DOHH2 (cell line): ENCODE data around the gene NIPAL3.
"Not testable (repeated sequence)": the region's sequence is repeated elsewhere in the genome, so short reads cannot be mapped to it uniquely, and the experiment has no call there.

Source experiments
- H3F3A ChIP-seq: fragments of 200-600 bp; sonication (generic), shearing (Covaris generic); 2 replicates; pipeline ENCODE4 v1.6.0; 2016; ENCODE audit warnings: antibody characterized with exemption, mild to moderate bottlenecking; ENCODE audit not compliant: control insufficient read depth, insufficient read depth
- H3K27ac ChIP-seq: fragments of 200-600 bp; sonication (generic); 2 replicates; pipeline ENCODE4 v1.5.1; 2014; ENCODE audit warnings: low read depth, mild to moderate bottlenecking, low read length, moderate library complexity
- H3K27me3 ChIP-seq: fragments of 200-600 bp; sonication (generic); 2 replicates; pipeline ENCODE4 v1.6.1; 2014; ENCODE audit warnings: mild to moderate bottlenecking, low read length, mixed read lengths; ENCODE audit not compliant: control insufficient read depth
- H3K36me3 ChIP-seq: fragments of 200-600 bp; sonication (generic); 2 replicates; pipeline ENCODE4 v1.6.1; 2014; ENCODE audit warnings: mild to moderate bottlenecking, low read length, moderate library complexity, mixed read lengths; ENCODE audit not compliant: control insufficient read depth
- H3K4me1 ChIP-seq: fragments of 200-600 bp; sonication (generic); 2 replicates; pipeline ENCODE4 v1.6.1; 2014; ENCODE audit warnings: mild to moderate bottlenecking, low read length, mixed read lengths; ENCODE audit not compliant: control insufficient read depth
- H3K4me2 ChIP-seq: fragments of 200-600 bp; sonication (generic); 2 replicates; pipeline ENCODE4 v1.6.0; 2014; ENCODE audit warnings: mild to moderate bottlenecking, low read length, moderate library complexity
- H3K4me3 ChIP-seq: fragments of 200-600 bp; sonication (generic); 2 replicates; pipeline ENCODE4 v1.5.1; 2014; ENCODE audit warnings: mild to moderate bottlenecking, low read length, mixed read lengths
- H3K79me2 ChIP-seq: fragments of 200-600 bp; sonication (generic); 2 replicates; pipeline ENCODE4 v1.6.1; 2014; ENCODE audit warnings: mild to moderate bottlenecking, low read length, mixed read lengths; ENCODE audit not compliant: control insufficient read depth
- H3K9me2 ChIP-seq: fragments of 200-600 bp; sonication (generic); replicated peaks from 2 replicates; pipeline ENCODE4 v1.6.1; 2014; ENCODE audit warnings: mild to moderate bottlenecking, low read length, mixed read lengths; ENCODE audit not compliant: control insufficient read depth
- H3K9me3 ChIP-seq: fragments of 200-600 bp; sonication (generic); 2 replicates; pipeline ENCODE4 v1.6.1; 2014; ENCODE audit warnings: antibody characterized with exemption, low read length, mixed read lengths; ENCODE audit not compliant: control insufficient read depth, insufficient read depth
- H4K20me1 ChIP-seq: fragments of 200-600 bp; sonication (generic); 2 replicates; pipeline ENCODE4 v1.6.0; 2014; ENCODE audit warnings: low read depth, mild to moderate bottlenecking, antibody characterized with exemption, low read length, moderate library complexity; ENCODE audit not compliant: control insufficient read depth, insufficient read depth
- CTCF ChIP-seq: fragments of 200-600 bp; sonication (generic); IDR thresholded peaks from one replicate; pipeline ENCODE4 v1.5.1; 2014; ENCODE audit warnings: antibody characterized with exemption, mild to moderate bottlenecking, low read depth, low read length; ENCODE audit not compliant: poor library complexity, severe bottlenecking
- EZH2phosphoT487 ChIP-seq: fragments of 200-600 bp; sonication (generic); IDR thresholded peaks from 2 replicates; pipeline ENCODE4 v1.6.1; 2017; ENCODE audit warnings: borderline replicate concordance, mild to moderate bottlenecking, antibody characterized with exemption, low read length, moderate library complexity, mixed read lengths

Gene NIPAL3

GRCh38 chr1:24490101-24490781 is 74.6 kb downstream of the NIPAL3 start:
- TF ChIP-seq CTCF: no peak
- TF ChIP-seq EZH2phosphoT487: no peak
- no peak overlapping the region for H3K27ac ChIP-seq
- no peaks in the 10 kb centered on the region for H3K27me3 ChIP-seq
- no peaks in the 10 kb centered on the region for H3K9me2 ChIP-seq
- H3K36me3 ChIP-seq: no peaks in the 10 kb centered on the region
- H3K9me3 ChIP-seq: peaks cover 10% of the 10 kb centered on the region; the same call in 1 of the 2 replicates
- peaks cover 21% of the 10 kb centered on the region for H3K4me1 ChIP-seq
- H4K20me1 ChIP-seq: no peaks in the 10 kb centered on the region
- no peak overlapping the region for H3K4me2 ChIP-seq
- H3F3A ChIP-seq: peaks cover 2% of the 10 kb centered on the region; the same call in 1 of the 2 replicates
- H3K79me2 ChIP-seq: no peaks in the 10 kb centered on the region
- no peak overlapping the region for H3K4me3 ChIP-seq

DNA sequence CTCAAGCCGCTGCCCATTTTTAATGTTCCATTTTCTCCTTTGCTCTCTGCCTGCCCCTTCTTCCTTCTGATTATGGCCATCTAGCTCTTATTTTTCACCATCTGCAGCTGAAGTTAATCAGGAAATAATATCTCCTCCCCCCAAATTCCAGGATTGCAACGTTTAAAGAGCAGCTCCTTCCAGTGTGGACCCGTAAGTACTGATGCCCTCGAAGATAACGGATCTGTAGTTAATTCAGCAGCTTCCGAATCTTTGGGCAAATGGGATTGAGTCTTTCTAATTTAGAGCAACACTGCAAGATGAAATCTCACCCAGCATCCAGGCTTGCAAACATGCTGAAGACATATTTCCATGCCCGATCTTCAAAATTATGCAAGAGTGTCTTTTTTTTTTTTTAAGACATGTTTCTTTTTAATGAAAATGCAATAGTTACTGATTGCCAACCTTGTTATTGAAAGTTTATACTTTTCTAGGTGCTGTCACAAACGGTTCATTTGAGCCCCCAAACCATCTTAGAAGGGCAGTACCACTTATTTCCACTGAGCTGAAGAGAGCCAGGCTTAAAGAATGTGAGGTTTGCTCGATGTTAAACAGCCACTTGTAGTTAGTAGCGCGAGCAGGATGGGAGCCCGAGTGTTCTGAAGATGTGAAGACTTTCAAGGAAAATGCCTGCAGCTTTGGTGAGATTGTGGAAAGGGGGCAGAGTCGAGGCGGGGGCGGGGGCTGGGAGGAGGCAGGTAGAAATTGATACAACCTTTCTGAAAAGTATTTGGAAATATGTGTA is 76.2 kb downstream of the NIPAL3 start:
- H3F3A ChIP-seq: peaks cover 2% of the 10 kb centered on the region; the same call in 1 of the 2 replicates
- H3K27ac ChIP-seq: no peak overlapping the region
- H3K9me2 ChIP-seq: no peaks in the 10 kb centered on the region
- H3K4me1 ChIP-seq: peaks cover 14% of the 10 kb centered on the region
- no peaks in the 10 kb centered on the region for H4K20me1 ChIP-seq
- no peak overlapping the region for H3K4me3 ChIP-seq
- H3K9me3 ChIP-seq: peaks cover 10% of the 10 kb centered on the region; the same call in 1 of the 2 replicates
- no peak overlapping the region for H3K4me2 ChIP-seq
- H3K27me3 ChIP-seq: no peaks in the 10 kb centered on the region
- no peaks in the 10 kb centered on the region for H3K36me3 ChIP-seq
- TF ChIP-seq CTCF: no peak
- no peak for TF ChIP-seq EZH2phosphoT487
- no peaks in the 10 kb centered on the region for H3K79me2 ChIP-seq

- H4K20me1 ChIP-seq, H3K36me3 ChIP-seq: not testable (repeated sequence)
These were observed 77.3 kb downstream of the NIPAL3 start for GRCh38 chr1:24492935-24493334.

GRCh38 chr1:24493785-24494184 is 78.2 kb downstream of the NIPAL3 start:
- Histone ChIP-seq H3K36me3 (no peaks in the 10 kb centered on the region), H3K27ac (no peak overlapping the region), H3F3A (no peaks in the 10 kb centered on the region), H3K79me2 (no peaks in the 10 kb centered on the region), H3K9me2 (no peaks in the 10 kb centered on the region), H3K4me1 (no peaks in the 10 kb centered on the region), H3K27me3 (no peaks in the 10 kb centered on the region), H3K9me3 (peaks cover 10% of the 10 kb centered on the region; the same call in 1 of the 2 replicates), H3K4me2 (no peak overlapping the region), H4K20me1 (no peaks in the 10 kb centered on the region), H3K4me3 (no peak overlapping the region)
- TF ChIP-seq CTCF (no peak), EZH2phosphoT487 (no peak)

More at GRCh38 chr1:24492935-24493334, 77.3 kb downstream of the NIPAL3 start:
- H3F3A ChIP-seq, H3K4me1 ChIP-seq, H3K79me2 ChIP-seq, H3K27me3 ChIP-seq, H3K9me2 ChIP-seq, H3K4me2 ChIP-seq, H3K4me3 ChIP-seq, H3K27ac ChIP-seq: not testable (repeated sequence)
- peaks cover 10% of the 10 kb centered on the region; the same call in 1 of the 2 replicates for H3K9me3 ChIP-seq
